SK-N-SH (cell line): Measurements from ENCODE around the gene DLG4. TPM values are rescaled to one million over a fixed set of nuclear protein-coding genes. Genes with fewer than 3 reads are reported as not detected.

Experiments
- CTCF ChIA-PET: fragments of 300-600, 350-600 bp; formaldehyde crosslinking; extraction: SDS; loops from one replicate; lab custom pipeline; 2021; lab: Yijun Ruan, JAX
- POLR2A ChIA-PET: fragments of 350-600 bp; sonication (Branson Sonifier 250); formaldehyde crosslinking; extraction: SDS; loops from one replicate; lab custom pipeline; 2020; ENCODE audit warnings: antibody characterized with exemption, inconsistent platforms; lab: Yijun Ruan, JAX
- DNase-seq: peaks from one replicate; pipeline ENCODE4 v3.0.0; 2012
- H2AFZ ChIP-seq: fragments of 200-600 bp; sonication (generic); 2 replicates; pipeline ENCODE4 v1.8.1; 2016; ENCODE audit warnings: antibody characterized with exemption, mild to moderate bottlenecking, low read depth
- H3F3A ChIP-seq: fragments of 200-600 bp; sonication (generic); replicated peaks from 2 replicates; pipeline ENCODE3; 2016; ENCODE audit warnings: antibody characterized with exemption, mild to moderate bottlenecking; ENCODE audit not compliant: insufficient read depth
- H3K27ac ChIP-seq, 2 experiments: fragments of 200-500 bp in 1 of 2; fragments of 200-600 bp in 1 of 2; sonication (Bioruptor generic) in 1 of 2; sonication (generic), shearing (Covaris generic) in 1 of 2; 2 replicates each; pipeline versions ENCODE4 v1.5.1 to v1.6.1; 2014 to 2016; ENCODE audit warnings: low read depth in 2 of 2, inconsistent platforms in 1 of 2, low read length in 1 of 2, mild to moderate bottlenecking in 1 of 2, mixed read lengths in 1 of 2
- H3K27me3 ChIP-seq: fragments of 200-600 bp; sonication (generic), shearing (Covaris generic); 2 replicates; pipeline ENCODE4 v1.6.1; 2016; ENCODE audit warnings: mixed run types; ENCODE audit not compliant: insufficient read depth
- H3K36me3 ChIP-seq, 2 experiments: fragments of 200-500 bp in 1 of 2; fragments of 200-600 bp in 1 of 2; sonication (Bioruptor generic) in 1 of 2; sonication (generic) in 1 of 2; replicated peaks in 1 of 2; 2 replicates each; pipeline versions ENCODE3 to v1.5.1; 2014 to 2016; ENCODE audit warnings: low read length in 1 of 2, mild to moderate bottlenecking in 1 of 2; ENCODE audit not compliant: insufficient read depth in 2 of 2, control insufficient read depth in 1 of 2
- H3K4me1 ChIP-seq, 2 experiments: fragments of 200-500 bp in 1 of 2; fragments of 200-600 bp in 1 of 2; sonication (Bioruptor generic) in 1 of 2; sonication (generic), shearing (Covaris generic) in 1 of 2; 2 replicates each; pipeline versions ENCODE4 v1.5.1 to v1.6.1; 2014 to 2016; ENCODE audit warnings: low read depth in 1 of 2, low read length in 1 of 2, mixed run types in 1 of 2; ENCODE audit not compliant: insufficient read depth in 2 of 2, control insufficient read depth in 1 of 2
- H3K4me2 ChIP-seq: fragments of 200-600 bp; sonication (generic), shearing (Covaris generic); 2 replicates; pipeline ENCODE4 v1.6.1; 2017; ENCODE audit warnings: mixed run types
- H3K4me3 ChIP-seq, 2 experiments: fragments of 200-500 bp in 1 of 2; fragments of 200-600 bp in 1 of 2; sonication (Bioruptor generic) in 1 of 2; sonication (generic), shearing (Covaris generic) in 1 of 2; 2 replicates each; pipeline versions ENCODE4 v1.5.1 to v1.8.1; 2014 to 2016; ENCODE audit warnings: low read depth in 2 of 2, inconsistent platforms in 1 of 2, low read length in 1 of 2, mild to moderate bottlenecking in 1 of 2, mixed read lengths in 1 of 2, moderate library complexity in 1 of 2
- H3K79me2 ChIP-seq: fragments of 200-600 bp; sonication (generic); 2 replicates; pipeline ENCODE4 v1.8.1; 2017; ENCODE audit warnings: mild to moderate bottlenecking; ENCODE audit not compliant: insufficient read depth
- H3K9ac ChIP-seq: fragments of 200-600 bp; sonication (generic); 2 replicates; pipeline ENCODE4 v1.6.1; 2017; ENCODE audit warnings: mixed run types
- H3K9me2 ChIP-seq: fragments of 200-600 bp; sonication (generic); 2 replicates; pipeline ENCODE4 v1.6.1; 2017; ENCODE audit warnings: mixed run types
- H3K9me3 ChIP-seq: fragments of 200-600 bp; sonication (generic); 2 replicates; pipeline ENCODE4 v1.6.1; 2017; ENCODE audit warnings: mixed run types, mild to moderate bottlenecking, moderate library complexity
- H4K20me1 ChIP-seq: fragments of 200-600 bp; sonication (generic); 2 replicates; pipeline ENCODE4 v1.6.1; 2017; ENCODE audit warnings: mild to moderate bottlenecking, mixed run types; ENCODE audit not compliant: insufficient read depth
- EP300 ChIP-seq, 2 experiments: IDR thresholded peaks; 2 replicates each; pipeline versions ENCODE4 v1.4.0 to v1.6.1; 2012; ENCODE audit warnings: borderline replicate concordance in 1 of 2, low read depth in 1 of 2, low read length in 1 of 2
- EZH2phosphoT487 ChIP-seq: fragments of 200-600 bp; sonication (generic); IDR thresholded peaks from 2 replicates; pipeline ENCODE4 v1.6.1; 2017; ENCODE audit warnings: low read depth, mixed run types, mild to moderate bottlenecking, antibody characterized with exemption, moderate library complexity, borderline replicate concordance
- FOSL2 ChIP-seq: IDR thresholded peaks from 2 replicates; pipeline ENCODE4 v1.4.0; 2012; ENCODE audit warnings: low read depth, mild to moderate bottlenecking, moderate library complexity, borderline replicate concordance
- FOXJ3 ChIP-seq: sonication (generic); formaldehyde crosslinking; IDR thresholded peaks from 2 replicates; pipeline ENCODE4 v1.5.1; 2020; ENCODE audit warnings: mild to moderate bottlenecking, missing genetic modification reagents
- FOXM1 ChIP-seq: IDR thresholded peaks from 2 replicates; pipeline ENCODE4 v1.4.0; 2012; ENCODE audit warnings: low read depth, mild to moderate bottlenecking
- GABPA ChIP-seq: IDR thresholded peaks from 2 replicates; pipeline ENCODE4 v1.4.0; 2012; ENCODE audit warnings: low read depth, mild to moderate bottlenecking
- GATA2 ChIP-seq: sonication (generic); formaldehyde crosslinking; IDR thresholded peaks from 2 replicates; pipeline ENCODE4 v1.5.0; 2020; ENCODE audit warnings: mild to moderate bottlenecking, missing genetic modification reagents
- NFIC ChIP-seq: IDR thresholded peaks from 2 replicates; pipeline ENCODE4 v1.4.0; 2012; ENCODE audit warnings: borderline replicate concordance
- NRF1 ChIP-seq: IDR thresholded peaks from 2 replicates; pipeline ENCODE4 v1.6.1; 2012; ENCODE audit warnings: low read depth, mild to moderate bottlenecking, low read length
- POLR2AphosphoS5 ChIP-seq: IDR thresholded peaks from 2 replicates; pipeline ENCODE4 v1.6.1; 2012; ENCODE audit warnings: low read depth, low read length
- RAD21 ChIP-seq: IDR thresholded peaks from 2 replicates; pipeline ENCODE4 v1.6.1; 2012; ENCODE audit warnings: mild to moderate bottlenecking, low read length
- RFX5 ChIP-seq: IDR thresholded peaks from 2 replicates; pipeline ENCODE4 v1.6.1; 2012; ENCODE audit warnings: mild to moderate bottlenecking, improper control_type of control experiment, low read length
- RXRA ChIP-seq: IDR thresholded peaks from 2 replicates; pipeline ENCODE4 v1.4.0; 2012; ENCODE audit warnings: low read depth, mild to moderate bottlenecking, borderline replicate concordance
- SIN3A ChIP-seq: IDR thresholded peaks from 2 replicates; pipeline ENCODE4 v1.6.1; 2012; ENCODE audit warnings: low read depth, mild to moderate bottlenecking, low read length, moderate library complexity, borderline replicate concordance
- SMC3 ChIP-seq: IDR thresholded peaks from 2 replicates; pipeline ENCODE4 v1.6.1; 2012; ENCODE audit warnings: low read depth, low read length, improper control_type of control experiment
- USF1 ChIP-seq: IDR thresholded peaks from 2 replicates; pipeline ENCODE4 v1.4.0; 2012; ENCODE audit warnings: low read depth, borderline replicate concordance
- YY1 ChIP-seq: IDR thresholded peaks from 2 replicates; pipeline ENCODE4 v1.4.0; 2012; ENCODE audit warnings: low read depth, mild to moderate bottlenecking
- whole genome bisulfite sequencing: methylation state at CpG from one replicate; pipeline ENCODE4 v1.1.6; 2017; ENCODE audit warnings: low lambda C conversion rate; 5-methylcytosine and 5-hydroxymethylcytosine counted together
- polyA plus RNA-seq, 3 experiments: library from polyadenylated mRNA; depleted of rRNA; stranded (reverse); fragments of >200 nt; gene quantifications; 2 replicates each; pipeline ENCODE4 v1.2.3, GENCODE V29; 2012
- TF ChIP-seq, protein P1 (sequence below): IDR thresholded peaks from 2 replicates; pipeline ENCODE4; 2012
- TF ChIP-seq, protein P2 (sequence below): IDR thresholded peaks from 2 replicates; pipeline ENCODE4 v1.4.0; 2012; ENCODE audit warnings: low read depth, borderline replicate concordance
- TF ChIP-seq, protein P3 (sequence below): IDR thresholded peaks from 2 replicates; pipeline ENCODE4 v1.4.0; 2012; ENCODE audit warnings: low read depth

The DLG4 gene
- polyA plus RNA-seq, 1 of the 3 experiments (the other 2 are of a cell fraction): 30.5 TPM

GRCh38 chr17:7208027-7208571 lies 11.5 kb downstream of the DLG4 start (continued):
- TF ChIP-seq SIN3A (no peak), NFIC (no peak), FOXJ3 (no peak), EP300 (IDR thresholded peaks at IDR 0.05; ENCODE audit: borderline replicate concordance in 1 of 2, low read depth in 1 of 2, low read length in 1 of 2) (no peak), FOSL2 (no peak), RFX5 (no peak), POLR2AphosphoS5 (no peak)

- H3K79me2 ChIP-seq: peaks cover 40% of the 10 kb centered on the region
- CTCF ChIA-PET: interaction anchor here (0.5 to 1.4 kb wide), 4 partner anchors 13 to 949 kb away, joined by 3 to 4 read pairs (median 4); partner anchors contain the start of genes ACADVL, DLG4 and DVL2
- no peak overlapping the region for H3K4me3 ChIP-seq
- POLR2A ChIA-PET: no interaction called here
- TF ChIP-seq, protein P1, sequence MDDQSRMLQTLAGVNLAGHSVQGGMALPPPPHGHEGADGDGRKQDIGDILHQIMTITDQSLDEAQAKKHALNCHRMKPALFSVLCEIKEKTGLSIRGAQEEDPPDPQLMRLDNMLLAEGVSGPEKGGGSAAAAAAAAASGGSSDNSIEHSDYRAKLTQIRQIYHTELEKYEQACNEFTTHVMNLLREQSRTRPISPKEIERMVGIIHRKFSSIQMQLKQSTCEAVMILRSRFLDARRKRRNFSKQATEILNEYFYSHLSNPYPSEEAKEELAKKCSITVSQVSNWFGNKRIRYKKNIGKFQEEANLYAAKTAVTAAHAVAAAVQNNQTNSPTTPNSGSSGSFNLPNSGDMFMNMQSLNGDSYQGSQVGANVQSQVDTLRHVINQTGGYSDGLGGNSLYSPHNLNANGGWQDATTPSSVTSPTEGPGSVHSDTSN: no peak
- TF ChIP-seq EZH2phosphoT487 (no peak), NFIC (no peak), EP300 (IDR thresholded peaks at IDR 0.05; ENCODE audit: borderline replicate concordance in 1 of 2, low read depth in 1 of 2, low read length in 1 of 2) (no peak), SMC3 (no peak), FOSL2 (no peak)
- H3K4me2 ChIP-seq: no peak overlapping the region
- H4K20me1 ChIP-seq: peaks cover 34% of the 10 kb centered on the region
- H3F3A ChIP-seq: peaks cover 3% of the 10 kb centered on the region
- no peaks in the 10 kb centered on the region for H3K27me3 ChIP-seq
- peaks cover 4 to 23% of the 10 kb centered on the region in 2 experiments; a peak in 2 of 4 replicates for H3K4me1 ChIP-seq
- WGBS: 92% methylated on average over 24 of the region's 24 CpGs
- no peak overlapping the region for H3K9ac ChIP-seq
- no peak overlapping the region for H3K27ac ChIP-seq
- peaks cover 8 to 10% of the 10 kb centered on the region in 2 experiments for H3K36me3 ChIP-seq
- DNase-seq: no peak
- H3K9me3 ChIP-seq: no peaks in the 10 kb centered on the region
- H3K9me2 ChIP-seq: no peaks in the 10 kb centered on the region
- no peak overlapping the region for H2AFZ ChIP-seq
These were observed 12.3 kb downstream of the DLG4 start for GRCh38 chr17:7207120-7208001.

DNA sequence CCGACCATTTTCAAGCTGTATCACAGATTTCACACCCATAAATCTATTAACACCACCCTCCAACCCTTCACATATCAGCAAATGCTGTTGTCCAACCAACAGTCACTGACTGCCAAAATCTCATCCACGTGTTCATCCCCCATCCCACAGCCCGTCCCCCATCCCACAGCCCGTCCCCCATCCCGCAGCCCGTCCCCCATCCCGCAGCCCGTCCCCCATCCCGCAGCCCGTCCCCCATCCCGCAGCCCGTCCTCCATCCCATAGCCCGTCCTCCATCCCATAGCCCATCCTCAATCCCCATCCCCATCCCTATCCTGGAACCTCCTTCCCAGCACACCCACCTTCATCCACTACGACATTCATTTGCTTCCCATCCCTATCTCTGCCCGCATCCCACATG lies 14.1 kb downstream of the DLG4 start:
- Histone ChIP-seq H3K36me3 (peaks cover 16 to 24% of the 10 kb centered on the region in 2 experiments), H3F3A (peaks cover 10% of the 10 kb centered on the region), H3K4me2 (peak overlapping the region; percentile 79; the same call in 1 of the 2 replicates), H3K9ac (peak overlapping the region; percentile 53; the same call in 1 of the 2 replicates), H2AFZ (0 out of 2 replicates have a peak overlapping the region, but pooled peaks have one; percentile 42), H3K9me2 (no peaks in the 10 kb centered on the region), H3K79me2 (peaks cover 28% of the 10 kb centered on the region), H3K27ac (peak overlapping the region; percentile 34 to 91; a peak in 3 of 4 replicates), H3K4me1 (peaks cover 0 to 13% of the 10 kb centered on the region in 2 experiments; a peak in 2 of 4 replicates), H3K27me3 (no peaks in the 10 kb centered on the region), H3K9me3 (no peaks in the 10 kb centered on the region), H3K4me3 (peak overlapping the region in 1 of 2 experiments; percentile 47; a peak in 3 of 4 replicates), H4K20me1 (peaks cover 24% of the 10 kb centered on the region)
- DNase-seq: no peak
- ChIA-PET CTCF (no interaction called here), POLR2A (interaction anchor here (1.1 kb wide), 1 partner anchor 14 kb away, joined by 3 read pairs; the partner anchor contains the start of genes ACADVL and DLG4)
- WGBS: 74% methylated on average over 15 of the region's 15 CpGs
- TF ChIP-seq FOXM1 (no peak), POLR2AphosphoS5 (no peak), YY1 (no peak), RXRA (no peak), NRF1 (no peak), NFIC (no peak), USF1 (no peak), GATA2 (CRISPR knock-in tag) (no peak), RAD21 (no peak), GABPA (no peak)
- TF ChIP-seq, protein P2, sequence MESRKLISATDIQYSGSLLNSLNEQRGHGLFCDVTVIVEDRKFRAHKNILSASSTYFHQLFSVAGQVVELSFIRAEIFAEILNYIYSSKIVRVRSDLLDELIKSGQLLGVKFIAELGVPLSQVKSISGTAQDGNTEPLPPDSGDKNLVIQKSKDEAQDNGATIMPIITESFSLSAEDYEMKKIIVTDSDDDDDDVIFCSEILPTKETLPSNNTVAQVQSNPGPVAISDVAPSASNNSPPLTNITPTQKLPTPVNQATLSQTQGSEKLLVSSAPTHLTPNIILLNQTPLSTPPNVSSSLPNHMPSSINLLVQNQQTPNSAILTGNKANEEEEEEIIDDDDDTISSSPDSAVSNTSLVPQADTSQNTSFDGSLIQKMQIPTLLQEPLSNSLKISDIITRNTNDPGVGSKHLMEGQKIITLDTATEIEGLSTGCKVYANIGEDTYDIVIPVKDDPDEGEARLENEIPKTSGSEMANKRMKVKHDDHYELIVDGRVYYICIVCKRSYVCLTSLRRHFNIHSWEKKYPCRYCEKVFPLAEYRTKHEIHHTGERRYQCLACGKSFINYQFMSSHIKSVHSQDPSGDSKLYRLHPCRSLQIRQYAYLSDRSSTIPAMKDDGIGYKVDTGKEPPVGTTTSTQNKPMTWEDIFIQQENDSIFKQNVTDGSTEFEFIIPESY: no peak
- TF ChIP-seq, protein P3, sequence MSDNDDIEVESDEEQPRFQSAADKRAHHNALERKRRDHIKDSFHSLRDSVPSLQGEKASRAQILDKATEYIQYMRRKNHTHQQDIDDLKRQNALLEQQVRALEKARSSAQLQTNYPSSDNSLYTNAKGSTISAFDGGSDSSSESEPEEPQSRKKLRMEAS: no peak
